Suprapubic skin (tissue), 4 donors: ENCODE measurements around the gene SORCS2. TPM values are rescaled to one million over a fixed set of nuclear protein-coding genes. Genes with fewer than 3 reads are reported as not detected.

ENCODE experiments used
- DNase-seq, 2 donors: peaks; one replicate each; pipeline ENCODE4 v3.0.0-alpha.2; 2019; ENCODE audit warnings: low spot score in 2 of 2
- H3K27ac ChIP-seq: fragments of 200-600 bp; sonication (generic); one replicate; pipeline ENCODE4 v1.5.1; 2019
- H3K27me3 ChIP-seq: fragments of 200-600 bp; sonication (generic); one replicate; pipeline ENCODE4 v1.5.1; 2019
- H3K36me3 ChIP-seq: fragments of 200-600 bp; sonication (generic); one replicate; pipeline ENCODE4 v1.5.1; 2019
- H3K4me1 ChIP-seq: fragments of 200-600 bp; sonication (generic); one replicate; pipeline ENCODE4 v1.5.1; 2019
- H3K4me3 ChIP-seq: fragments of 200-600 bp; sonication (generic); one replicate; pipeline ENCODE4 v1.5.1; 2019; ENCODE audit warnings: mild to moderate bottlenecking
- H3K9me3 ChIP-seq: fragments of 200-600 bp; sonication (generic); one replicate; pipeline ENCODE4 v1.5.1; 2019
- EP300 ChIP-seq: sonication (generic); formaldehyde crosslinking; IDR thresholded peaks from one replicate; pipeline ENCODE4 v1.6.1; 2017; ENCODE audit warnings: antibody characterized with exemption
- POLR2A ChIP-seq, 2 donors: fragments of 450-650 bp; IDR thresholded peaks; one replicate each; pipeline ENCODE4 v1.6.1; 2017; ENCODE audit warnings: antibody characterized with exemption in 2 of 2, mild to moderate bottlenecking in 2 of 2, moderate library complexity in 2 of 2
- POLR2AphosphoS5 ChIP-seq, 3 donors: sonication (generic); formaldehyde crosslinking; IDR thresholded peaks; one replicate each; pipeline ENCODE4 v1.6.1; 2017; ENCODE audit warnings: antibody characterized with exemption in 3 of 3
- whole genome bisulfite sequencing: methylation state at CpG from one replicate; pipeline ENCODE4 v1.1.5; 2018; 5-methylcytosine and 5-hydroxymethylcytosine counted together
- total RNA-seq, 4 donors: library from RNA; depleted of rRNA; stranded (reverse); fragments of >200 nt; gene quantifications; one replicate each; pipeline ENCODE4 v1.1.0, GENCODE V29; 2016
- TF ChIP-seq, protein P1 (sequence below), 2 donors: fragments of 200-600 bp in 1 of 2; fragments of 450-650 bp in 1 of 2; sonication (generic) in 1 of 2; IDR thresholded peaks; one replicate each; pipeline ENCODE4 v1.5.1; 2016 to 2019; ENCODE audit warnings: antibody characterized with exemption in 2 of 2, mild to moderate bottlenecking in 1 of 2, moderate library complexity in 1 of 2

SORCS2 gene
- total RNA-seq, 4 donors from 2014 or later = 0.94 to 4.6 (median 1.3) TPM

- no peaks in the 10 kb centered on the region for H3K4me1 ChIP-seq
- no peak overlapping the region for H3K27ac ChIP-seq
- DNase-seq = no peak
- H3K27me3 ChIP-seq = no peaks in the 10 kb centered on the region
- H3K36me3 ChIP-seq = no peaks in the 10 kb centered on the region
- H3K9me3 ChIP-seq = no peaks in the 10 kb centered on the region
- TF ChIP-seq POLR2AphosphoS5 (IDR thresholded peaks at IDR 0.05) = no peak
- TF ChIP-seq POLR2A (IDR thresholded peaks at IDR 0.05) = no peak
- no peak for TF ChIP-seq EP300
- TF ChIP-seq, protein P1, sequence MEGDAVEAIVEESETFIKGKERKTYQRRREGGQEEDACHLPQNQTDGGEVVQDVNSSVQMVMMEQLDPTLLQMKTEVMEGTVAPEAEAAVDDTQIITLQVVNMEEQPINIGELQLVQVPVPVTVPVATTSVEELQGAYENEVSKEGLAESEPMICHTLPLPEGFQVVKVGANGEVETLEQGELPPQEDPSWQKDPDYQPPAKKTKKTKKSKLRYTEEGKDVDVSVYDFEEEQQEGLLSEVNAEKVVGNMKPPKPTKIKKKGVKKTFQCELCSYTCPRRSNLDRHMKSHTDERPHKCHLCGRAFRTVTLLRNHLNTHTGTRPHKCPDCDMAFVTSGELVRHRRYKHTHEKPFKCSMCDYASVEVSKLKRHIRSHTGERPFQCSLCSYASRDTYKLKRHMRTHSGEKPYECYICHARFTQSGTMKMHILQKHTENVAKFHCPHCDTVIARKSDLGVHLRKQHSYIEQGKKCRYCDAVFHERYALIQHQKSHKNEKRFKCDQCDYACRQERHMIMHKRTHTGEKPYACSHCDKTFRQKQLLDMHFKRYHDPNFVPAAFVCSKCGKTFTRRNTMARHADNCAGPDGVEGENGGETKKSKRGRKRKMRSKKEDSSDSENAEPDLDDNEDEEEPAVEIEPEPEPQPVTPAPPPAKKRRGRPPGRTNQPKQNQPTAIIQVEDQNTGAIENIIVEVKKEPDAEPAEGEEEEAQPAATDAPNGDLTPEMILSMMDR (IDR thresholded peaks at IDR 0.05) = no peak
- WGBS = 93% methylated on average over 16 of the region's 16 CpGs
- no peak overlapping the region for H3K4me3 ChIP-seq
Observed at GRCh38 chr4:7559741-7560395, 367.5 kb downstream of the SORCS2 start.

- TF ChIP-seq EP300 = no peak
- Histone ChIP-seq H3K9me3 (no peaks in the 10 kb centered on the region), H3K27ac (no peak overlapping the region), H3K27me3 (no peaks in the 10 kb centered on the region), H3K36me3 (no peaks in the 10 kb centered on the region), H3K4me1 (no peaks in the 10 kb centered on the region), H3K4me3 (no peak overlapping the region)
- DNase-seq = no peak
- WGBS = 95% methylated on average over 2 of the region's 2 CpGs
Observed at GRCh38 chr4:7561557-7561956, 369.2 kb downstream of the SORCS2 start.

DNA sequence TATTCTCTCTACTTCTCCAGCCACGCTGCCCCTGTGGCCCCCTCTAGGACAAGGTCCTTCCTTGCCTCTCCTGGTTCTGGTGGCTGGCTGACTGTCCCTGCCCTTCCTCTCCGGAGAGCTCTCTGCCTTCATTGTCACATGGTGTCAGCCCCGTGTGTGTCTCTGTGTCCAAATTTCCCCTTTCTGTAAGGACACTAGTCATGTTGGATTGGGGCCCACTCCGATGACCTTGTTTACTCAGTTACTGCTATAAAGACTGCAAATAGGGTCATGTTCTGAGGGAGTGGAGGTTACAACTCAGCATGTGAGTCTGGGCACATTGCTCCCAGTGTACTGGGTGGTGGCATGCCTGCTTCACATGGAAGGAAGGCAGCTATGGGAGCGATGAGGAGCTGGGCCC is 371.9 kb downstream of the SORCS2 start:
- no peak for DNase-seq
- H3K27me3 ChIP-seq = no peaks in the 10 kb centered on the region
- H3K4me1 ChIP-seq = no peaks in the 10 kb centered on the region
- no peaks in the 10 kb centered on the region for H3K9me3 ChIP-seq
- H3K4me3 ChIP-seq = no peak overlapping the region
- no peaks in the 10 kb centered on the region for H3K36me3 ChIP-seq
- H3K27ac ChIP-seq = no peak overlapping the region
- TF ChIP-seq POLR2A (IDR thresholded peaks at IDR 0.05) (no peak), POLR2AphosphoS5 (IDR thresholded peaks at IDR 0.05) (no peak), EP300 (no peak)
- TF ChIP-seq, protein P1 (IDR thresholded peaks at IDR 0.05) = no peak
- WGBS = 75% methylated on average over 5 of the region's 5 CpGs

GRCh38 chr4:7565483-7565882 is 373.1 kb downstream of the SORCS2 start:
- no peak overlapping the region for H3K4me3 ChIP-seq
- no peaks in the 10 kb centered on the region for H3K4me1 ChIP-seq
- no peak for TF ChIP-seq POLR2AphosphoS5 (IDR thresholded peaks at IDR 0.05)
- TF ChIP-seq POLR2A (IDR thresholded peaks at IDR 0.05) = no peak
- TF ChIP-seq, protein P1 (IDR thresholded peaks at IDR 0.05) = no peak
- H3K27me3 ChIP-seq = no peaks in the 10 kb centered on the region
- no peaks in the 10 kb centered on the region for H3K36me3 ChIP-seq
- H3K27ac ChIP-seq = no peak overlapping the region
- no peaks in the 10 kb centered on the region for H3K9me3 ChIP-seq
- WGBS = 88% methylated on average over 4 of the region's 4 CpGs
- DNase-seq = no peak

GRCh38 chr4:7569810-7570783 is 377.8 kb downstream of the SORCS2 start:
- 83% methylated on average over 20 of the region's 25 CpGs for WGBS
- Histone ChIP-seq H3K27ac (no peak overlapping the region), H3K9me3 (no peaks in the 10 kb centered on the region), H3K4me1 (no peaks in the 10 kb centered on the region), H3K4me3 (no peak overlapping the region), H3K27me3 (peaks cover 6% of the 10 kb centered on the region), H3K36me3 (no peaks in the 10 kb centered on the region)
- no peak for DNase-seq
- TF ChIP-seq POLR2AphosphoS5 (IDR thresholded peaks at IDR 0.05) (no peak), EP300 (no peak), POLR2A (IDR thresholded peaks at IDR 0.05) (no peak)
- TF ChIP-seq, protein P1 (IDR thresholded peaks at IDR 0.05) = no peak
